ENCODE results near the gene BEST1.

GRCh38 chr11:61901397-61901796 is 48.8 kb upstream of the BEST1 start:
- TF ChIP-seq CTCF (conservative IDR thresholded peaks at IDR 0.05) (no peak), ZFX (IDR thresholded peaks at IDR 0.05) (no peak)

All from C4-2B (cell line).